NCI-H460 (cell line): ENCODE data around the gene C1QB. TPM values are rescaled to one million over a fixed set of nuclear protein-coding genes. Genes with fewer than 3 reads are reported as not detected.
A peak's percentile ranks its signal among the peaks of the same experiment; 100 is the strongest.
"Not testable (repeated sequence)": the region's sequence is repeated elsewhere in the genome, so short reads cannot be mapped to it uniquely, and the experiment has no call there.

Experiments used
- DNase-seq: peaks from one replicate; pipeline ENCODE4 v3.0.0-alpha.2; 2016; ENCODE audit warnings: low read depth; ENCODE audit errors: extremely low read depth
- total RNA-seq: library from RNA; depleted of rRNA; stranded (reverse); fragments of >200 nt; shearing (Covaris generic); gene quantifications from 2 replicates; pipeline ENCODE4 v1.2.3, GENCODE V29; 2014

Gene C1QB
- total RNA-seq, 1 experiment from 2014 or later, result not detected

DNA sequence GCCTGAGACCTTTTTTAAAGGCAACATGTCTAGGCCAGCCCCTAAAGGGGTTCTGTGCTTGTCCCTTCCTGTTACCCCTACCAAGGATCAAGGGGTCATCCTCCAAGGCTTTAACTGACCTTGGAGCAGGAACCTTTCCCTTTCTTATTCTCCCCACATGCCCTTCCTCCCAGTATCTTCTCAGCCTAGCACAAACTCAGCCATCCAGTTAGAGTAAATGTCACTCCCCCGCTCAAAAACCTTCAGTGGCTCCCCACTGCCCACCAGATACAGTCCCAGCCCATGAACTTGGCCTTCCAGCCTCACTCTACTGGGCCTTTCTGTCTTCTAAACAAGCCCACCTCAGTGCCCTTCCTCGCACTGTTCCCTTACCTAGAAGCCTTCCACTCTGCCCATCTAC is 8.8 kb downstream of the C1QB start:
- DNase-seq, result no peak

DNA sequence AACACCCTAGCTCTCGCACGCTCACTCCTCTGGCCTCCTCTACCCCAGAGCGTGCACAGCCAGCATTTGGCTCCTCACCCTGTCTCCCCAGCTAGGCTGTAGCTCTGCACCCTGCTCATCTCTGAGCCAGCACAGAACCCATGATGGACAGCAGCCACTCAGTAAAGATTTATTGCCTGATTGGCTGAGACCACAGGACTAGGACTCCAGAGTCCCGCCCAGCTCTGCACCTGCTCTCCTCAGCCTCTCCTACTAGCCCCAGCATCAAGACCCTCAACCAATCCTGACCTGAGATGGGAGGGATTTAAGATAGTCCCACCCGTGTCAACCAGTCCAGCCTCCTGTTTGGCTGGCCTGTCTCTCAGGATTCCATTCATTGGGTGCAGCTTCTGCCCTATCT is 9.3 kb downstream of the C1QB start:
- DNase-seq, result no peak

DNA sequence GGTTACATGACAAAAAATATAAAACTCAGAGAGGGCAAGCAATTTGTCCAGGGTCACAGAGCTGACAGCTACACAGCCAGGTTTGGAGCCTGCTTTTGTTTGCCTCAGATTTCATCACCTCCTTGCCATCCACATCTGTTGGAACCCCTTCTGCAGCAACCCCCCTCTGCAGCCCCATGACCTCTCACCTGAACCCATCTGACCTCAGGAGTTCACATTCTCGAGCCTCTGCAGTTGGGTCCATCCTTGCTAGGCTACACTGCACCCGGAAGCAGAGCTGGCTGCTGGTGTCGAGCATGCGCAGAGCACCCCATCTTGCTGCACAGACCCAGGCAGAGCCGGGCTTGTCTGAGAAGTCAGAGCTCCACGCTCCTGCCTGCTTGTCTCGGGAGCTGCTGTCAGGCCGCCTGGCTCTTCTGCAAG is 10.0 kb downstream of the C1QB start:
- DNase-seq, result no peak

DNA sequence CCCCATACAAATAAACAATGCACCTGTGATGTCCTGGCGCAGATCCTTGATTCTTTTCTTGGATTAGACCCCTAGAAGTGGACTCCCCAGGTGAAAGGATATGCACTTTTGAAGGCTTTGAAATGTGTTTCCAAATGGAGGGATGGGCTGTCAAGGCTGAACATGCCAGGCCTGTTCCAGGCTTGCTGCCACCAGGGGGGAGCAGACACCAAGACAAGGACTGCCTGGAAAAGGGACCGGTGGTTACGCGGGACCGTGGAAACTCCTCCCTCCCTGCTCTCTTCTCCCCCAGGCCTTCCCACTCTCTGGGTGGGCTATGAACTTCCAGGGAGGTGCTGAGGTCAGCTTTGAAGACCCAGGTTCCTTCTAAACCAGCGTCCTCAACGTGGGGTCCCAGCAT is 12.7 kb downstream of the C1QB start:
- DNase-seq, result peak; percentile 11

DNA sequence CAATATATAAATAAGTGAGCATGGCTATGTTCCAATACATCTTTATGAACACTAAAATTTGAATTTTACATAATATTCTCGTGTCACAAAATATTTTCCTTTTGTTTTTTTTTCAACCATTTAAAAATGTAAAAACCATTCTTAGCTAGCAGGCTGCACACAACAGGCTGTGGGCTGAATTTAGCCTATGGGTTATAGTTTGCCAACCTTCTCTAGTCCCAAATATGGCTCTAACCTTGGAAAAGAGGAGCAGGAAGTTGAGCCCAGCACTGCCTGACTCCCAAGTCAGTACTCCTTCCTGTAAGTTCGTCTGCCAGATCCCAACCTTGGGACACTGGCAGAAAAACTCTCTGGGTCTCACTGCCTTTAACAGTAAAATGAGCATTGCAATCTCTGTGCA is 13.4 kb downstream of the C1QB start:
- DNase-seq, result no peak

DNA sequence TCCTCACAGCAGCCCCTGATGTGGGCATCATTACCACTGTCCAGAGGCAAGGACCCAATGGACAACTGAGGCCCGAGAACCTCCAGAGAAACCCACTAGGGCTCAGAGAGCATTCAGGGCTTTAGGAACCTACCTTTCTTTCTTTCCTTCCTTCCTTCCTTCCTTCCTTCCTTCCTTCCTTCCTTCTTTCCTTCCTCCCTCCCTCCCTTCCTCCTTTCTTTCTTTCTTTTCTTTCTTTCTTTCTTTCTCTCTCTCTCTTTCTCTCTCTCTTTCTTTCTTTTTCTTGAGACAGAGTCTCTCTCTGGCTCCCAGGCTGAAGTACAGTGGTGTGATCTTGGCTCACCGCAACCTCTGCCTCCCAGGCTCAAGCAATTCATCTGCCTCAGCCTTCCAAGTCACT is 15.8 kb downstream of the C1QB start:
- not testable (repeated sequence) for DNase-seq

DNA sequence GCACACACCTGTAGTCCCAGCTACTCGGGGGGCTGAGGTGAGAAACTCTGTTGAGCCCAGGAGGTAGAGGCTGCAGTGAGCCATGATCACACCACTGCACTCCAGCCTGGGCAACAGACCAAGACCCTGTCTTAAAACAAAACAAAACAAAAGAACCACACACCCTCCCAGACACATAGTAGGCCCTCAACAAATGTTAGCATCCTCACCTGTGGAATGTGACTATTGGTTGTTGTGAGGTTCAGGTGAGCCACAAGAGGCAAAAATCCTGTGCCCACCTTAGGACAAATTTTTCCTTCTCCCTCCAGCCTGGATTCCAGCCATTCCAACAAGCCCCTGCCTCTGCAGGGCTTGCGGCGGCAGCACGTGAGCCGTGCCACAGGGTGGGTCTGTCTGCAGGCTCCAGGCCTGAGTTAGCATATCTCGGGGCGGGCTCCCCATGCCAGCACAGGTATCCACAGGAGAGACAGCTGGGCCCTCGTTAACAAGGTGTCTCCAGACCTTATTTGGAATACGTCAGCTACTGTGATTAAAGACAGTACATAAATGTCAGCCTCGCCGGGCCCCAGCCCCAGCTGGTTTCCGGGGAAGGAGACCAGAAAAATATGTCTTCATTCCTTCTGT is 17.4 kb downstream of the C1QB start:
- DNase-seq, result no peak

DNA sequence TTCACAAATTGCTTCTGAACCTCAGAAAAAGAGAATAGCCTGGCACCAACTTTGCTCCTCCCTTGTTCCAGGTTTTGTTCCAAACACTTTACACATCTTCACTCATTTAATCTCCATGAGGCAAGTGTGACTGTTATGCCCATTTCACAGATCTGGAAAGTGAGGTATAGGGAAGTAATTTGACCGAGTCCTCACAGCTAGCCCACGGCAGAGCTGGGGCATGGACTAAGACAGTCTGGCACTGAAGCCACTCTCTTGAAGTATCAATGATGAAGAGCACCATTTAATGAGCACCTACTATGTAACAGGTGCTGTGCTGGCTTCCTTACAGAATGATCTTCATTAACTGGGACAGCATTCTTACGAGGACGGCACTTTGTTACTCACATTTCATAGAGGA is 19.0 kb downstream of the C1QB start:
- no peak for DNase-seq

DNA sequence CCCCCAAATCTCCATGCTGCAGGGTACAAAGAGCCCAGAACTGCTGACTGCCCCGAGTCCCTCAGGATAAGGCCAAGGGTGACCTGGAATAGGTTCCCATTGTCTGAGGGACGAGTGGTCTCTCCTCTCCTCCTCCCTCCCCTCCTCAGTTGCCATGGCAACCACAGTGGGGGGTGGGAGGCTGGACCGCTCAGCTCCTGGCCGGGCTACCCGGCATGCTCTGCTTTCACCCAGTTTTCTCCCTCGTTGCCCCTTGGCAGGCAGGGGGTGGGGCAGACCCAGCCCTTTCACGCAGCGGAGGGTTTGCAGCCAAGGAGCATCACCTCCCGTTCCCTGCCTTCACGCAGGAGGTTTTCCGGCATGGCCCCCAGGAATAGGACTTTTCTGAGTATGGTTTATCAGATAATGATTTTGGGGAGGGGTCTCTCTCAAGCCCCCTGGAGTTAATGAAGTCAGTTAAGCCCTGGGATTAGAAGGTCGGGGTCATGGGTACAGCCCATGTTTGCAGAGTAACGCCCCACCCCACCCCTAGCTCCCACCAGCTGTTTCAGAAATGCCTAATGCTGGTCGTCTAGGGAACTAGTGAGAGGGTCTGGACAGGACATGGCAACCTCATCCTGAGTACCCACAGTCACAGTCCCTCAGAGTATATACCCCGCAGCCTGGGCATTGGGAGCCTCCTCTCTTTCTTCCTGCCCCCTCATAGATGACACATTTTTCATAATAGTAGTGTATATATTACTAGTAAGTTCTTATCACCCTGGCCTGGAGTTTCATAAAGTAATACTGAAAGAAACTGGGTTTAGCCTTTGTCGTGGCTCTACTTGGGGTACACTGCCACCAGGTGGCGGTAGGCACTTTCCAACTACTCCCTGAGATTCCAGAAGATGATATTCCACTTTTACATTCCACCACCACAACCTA is 20.7 kb downstream of the C1QB start:
- DNase-seq, result peak; percentile 26

DNA sequence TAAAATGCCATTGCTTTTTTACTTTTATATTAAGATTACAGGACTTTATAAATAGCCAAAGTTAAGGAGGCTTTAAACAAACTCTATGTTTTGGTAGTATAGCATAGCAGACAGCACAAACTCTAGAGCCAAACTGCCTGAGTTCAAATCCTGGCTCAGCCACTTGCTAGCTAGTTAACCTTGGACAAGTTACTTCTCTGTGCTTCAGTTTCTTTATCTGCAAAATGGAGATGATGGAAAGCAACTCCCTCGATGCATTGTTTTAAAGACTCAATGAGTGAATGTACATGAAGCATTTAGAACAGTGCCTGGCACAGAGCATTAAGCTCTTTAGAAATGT is 21.3 kb downstream of the C1QB start:
- no peak for DNase-seq

DNA sequence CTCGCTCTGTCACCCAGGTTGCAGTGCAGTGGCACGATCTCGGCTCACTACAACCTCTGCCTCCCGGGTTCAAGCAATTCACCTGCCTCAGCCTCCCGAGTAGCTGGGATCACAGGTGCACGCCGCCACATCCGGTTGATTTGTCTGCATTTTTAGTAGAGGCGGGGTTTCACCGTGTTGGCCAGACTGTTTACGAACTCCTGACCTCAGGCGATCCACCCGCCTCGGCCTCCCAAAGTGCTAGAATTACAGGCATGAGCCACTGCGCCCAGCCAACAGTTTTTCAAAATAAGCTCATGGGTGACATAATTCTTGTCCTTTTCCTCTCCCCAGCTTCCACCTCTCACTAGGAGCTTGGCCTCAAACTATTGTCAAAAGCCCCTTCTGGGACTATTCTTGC is 23.1 kb downstream of the C1QB start:
- not testable (repeated sequence) for DNase-seq

DNA sequence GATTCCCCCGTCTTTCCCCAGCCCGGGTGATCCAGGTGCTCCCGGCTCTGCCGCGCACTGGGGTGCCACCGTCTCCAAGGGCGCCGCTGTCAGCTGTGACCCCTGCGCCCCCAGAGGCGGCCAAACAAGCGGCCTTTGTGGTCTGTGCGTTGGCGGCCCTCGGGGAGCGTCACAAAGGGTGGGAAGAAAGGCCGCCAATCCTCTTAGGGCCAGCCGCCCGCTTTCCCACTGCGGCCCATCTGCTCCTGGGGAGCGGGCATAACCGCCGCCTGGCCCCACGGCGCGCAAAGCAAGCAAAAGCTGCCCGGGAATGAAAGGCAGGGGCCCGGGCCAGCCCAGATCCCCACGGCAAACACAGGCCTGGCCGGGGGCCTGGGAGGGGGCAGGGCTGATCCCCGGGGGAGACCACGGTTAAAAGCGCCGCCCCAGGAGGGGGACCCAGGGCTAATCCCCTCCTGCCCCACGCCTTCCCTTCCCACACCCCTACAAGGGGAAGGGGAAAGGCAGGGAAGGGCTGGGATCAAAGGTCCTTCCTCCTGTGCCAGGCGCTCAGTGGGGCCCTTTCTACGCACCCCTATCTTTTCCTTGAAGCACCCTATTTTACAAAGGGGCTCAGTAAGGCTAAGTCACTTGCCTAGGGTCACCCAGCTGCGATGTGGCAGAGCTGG is 24.0 kb downstream of the C1QB start:
- DNase-seq, result no peak

DNA sequence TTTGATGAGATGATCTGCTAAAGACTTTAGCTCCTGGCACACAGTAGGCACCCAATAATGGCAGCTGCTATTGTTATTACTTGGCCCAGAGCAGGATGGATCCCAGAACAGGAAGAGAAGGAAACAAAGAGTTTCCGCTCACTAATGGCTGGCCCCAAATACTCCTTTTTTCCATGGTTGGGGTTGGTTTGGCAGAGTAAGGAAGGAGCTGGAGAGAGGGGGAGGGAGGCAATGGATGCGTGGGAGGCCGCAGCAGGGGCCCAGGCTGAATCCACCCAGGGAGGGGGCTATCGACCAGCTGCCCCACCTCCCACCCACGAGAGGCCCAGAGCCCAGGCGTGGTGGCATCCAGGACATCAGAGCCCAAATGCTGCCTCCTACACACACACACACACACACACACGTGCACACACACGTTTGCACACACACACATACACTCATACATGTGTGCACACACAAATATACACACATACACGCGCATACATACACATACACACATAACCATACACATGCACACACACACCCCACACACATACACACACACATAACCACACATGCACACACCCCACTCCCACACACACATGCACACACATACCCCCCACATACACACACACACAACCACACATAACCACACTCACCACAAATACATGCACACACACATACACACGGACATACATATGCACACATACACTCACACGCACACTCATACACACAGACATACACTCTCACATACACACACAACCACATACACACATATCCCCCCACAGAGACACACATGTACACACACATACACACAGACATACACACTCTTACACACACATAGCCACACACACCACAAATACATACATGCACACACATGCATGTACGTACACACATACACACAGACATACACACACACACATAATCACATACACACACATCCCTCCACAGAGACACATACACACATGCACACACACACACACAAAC is 25.2 kb downstream of the C1QB start:
- DNase-seq, result no peak

DNA sequence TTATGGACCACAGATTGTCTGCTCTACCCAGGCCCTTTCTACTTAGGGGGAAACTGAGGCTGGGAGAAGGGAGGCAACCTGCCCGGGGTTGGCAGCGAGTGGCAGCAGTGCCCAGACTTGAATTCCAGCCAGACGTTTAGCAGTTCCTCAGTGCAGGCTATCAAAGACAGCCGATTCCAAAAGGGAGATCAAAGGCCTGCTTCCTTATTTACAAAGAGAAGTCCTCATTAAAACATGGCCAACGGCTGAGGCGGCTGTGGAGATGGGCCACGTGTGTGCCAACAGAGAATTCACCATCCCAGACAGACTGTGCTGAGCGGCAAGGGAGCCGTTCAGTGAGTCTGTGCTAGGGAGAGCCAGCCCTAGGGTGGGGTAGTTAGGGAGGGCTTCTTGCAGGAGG is 27.7 kb downstream of the C1QB start:
- no peak for DNase-seq

DNA sequence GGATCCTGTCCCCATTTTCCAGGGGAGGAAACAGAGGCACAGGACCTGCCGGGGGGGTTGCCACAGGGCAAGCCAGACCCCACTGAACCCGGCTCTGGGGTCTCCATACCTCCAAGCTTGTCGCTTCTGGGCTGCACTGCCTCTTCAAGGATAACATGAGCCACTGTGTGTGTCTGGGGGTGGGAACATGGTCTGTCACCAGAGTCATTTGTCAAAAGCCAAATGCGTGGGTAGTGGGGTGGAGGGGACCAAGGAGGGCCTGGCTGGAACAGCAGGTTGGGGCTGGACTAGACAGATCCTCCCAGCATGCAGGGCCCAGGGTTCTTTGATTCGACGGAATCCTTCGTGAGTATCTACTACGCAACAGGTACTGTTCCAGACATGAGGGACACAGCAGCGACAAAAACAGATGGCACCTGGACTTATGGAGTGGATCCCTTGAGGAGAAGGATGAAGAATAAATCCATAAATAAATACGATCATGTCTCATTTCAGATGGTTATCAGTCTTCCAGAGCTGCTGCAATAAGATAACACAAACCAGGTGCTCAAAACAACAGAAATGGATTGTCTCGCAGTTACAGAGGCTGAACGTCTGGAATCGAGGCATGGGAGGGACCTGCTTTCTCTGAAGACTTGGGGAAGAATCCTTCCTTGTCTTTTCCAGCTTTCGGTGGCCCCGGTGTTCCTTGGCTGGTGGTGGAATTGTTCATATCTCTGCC is 28.7 kb downstream of the C1QB start:
- DNase-seq, result no peak

DNA sequence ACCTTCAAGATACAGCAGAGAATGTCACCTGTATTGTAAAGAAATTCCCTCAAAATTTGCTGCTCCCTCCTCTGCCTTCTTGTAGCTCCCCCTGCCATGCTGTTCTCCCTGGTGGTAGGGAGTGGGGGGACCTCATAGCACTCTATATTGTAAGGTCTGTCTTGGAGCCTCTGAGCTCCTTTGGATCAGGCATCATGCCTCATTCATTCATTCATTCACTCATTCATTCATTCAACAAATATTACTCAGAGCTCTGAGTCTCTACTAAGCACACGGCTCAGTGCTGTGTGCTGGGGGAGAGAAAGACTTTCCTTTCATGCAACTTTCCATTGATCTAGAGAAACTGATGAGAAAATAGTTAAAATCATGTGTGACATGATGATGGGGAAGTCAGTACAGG is 30.5 kb downstream of the C1QB start:
- DNase-seq, result no peak

DNA sequence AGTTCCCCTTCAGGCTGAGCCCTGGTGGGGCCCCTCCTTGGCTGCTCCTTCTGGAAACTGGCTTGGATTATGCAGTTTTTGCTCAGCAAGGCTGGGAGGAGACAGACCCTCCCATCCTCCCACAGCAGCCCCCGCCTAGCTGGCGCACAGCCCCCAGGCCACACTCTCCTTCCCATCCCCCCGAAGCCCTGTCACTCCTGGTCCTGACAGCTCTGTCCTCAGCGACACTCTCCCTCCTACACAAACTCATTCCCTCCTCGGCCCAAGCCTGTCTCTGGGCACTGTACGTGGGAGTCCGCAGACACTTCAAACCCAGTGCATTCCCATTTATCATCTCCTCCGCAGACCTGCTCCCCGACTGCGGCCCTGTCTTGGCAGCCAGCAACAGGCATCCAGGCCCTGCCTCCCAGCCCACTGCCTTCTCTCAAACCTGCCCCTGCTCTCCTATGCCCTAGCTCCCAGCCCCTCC is 32.6 kb downstream of the C1QB start:
- no peak for DNase-seq

DNA sequence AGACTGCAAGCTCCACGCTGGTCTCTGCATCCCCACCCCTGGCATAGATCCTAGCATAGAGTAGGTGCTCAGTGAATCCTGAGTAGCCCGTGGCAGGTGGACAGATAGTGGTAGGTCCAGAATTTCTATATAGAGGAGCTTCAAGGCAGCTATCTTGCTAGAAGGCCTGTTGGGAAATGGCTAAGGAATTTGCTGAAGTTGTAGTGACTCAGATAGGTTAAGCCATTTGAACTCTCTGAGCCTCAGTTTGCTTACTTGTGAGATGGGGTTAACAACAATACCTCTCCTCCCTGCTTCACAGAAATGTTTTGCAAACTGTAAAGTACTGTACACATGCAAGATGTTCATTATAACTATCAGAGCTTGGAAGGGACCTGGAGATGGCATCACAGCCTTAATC is 34.2 kb downstream of the C1QB start:
- DNase-seq, result no peak

DNA sequence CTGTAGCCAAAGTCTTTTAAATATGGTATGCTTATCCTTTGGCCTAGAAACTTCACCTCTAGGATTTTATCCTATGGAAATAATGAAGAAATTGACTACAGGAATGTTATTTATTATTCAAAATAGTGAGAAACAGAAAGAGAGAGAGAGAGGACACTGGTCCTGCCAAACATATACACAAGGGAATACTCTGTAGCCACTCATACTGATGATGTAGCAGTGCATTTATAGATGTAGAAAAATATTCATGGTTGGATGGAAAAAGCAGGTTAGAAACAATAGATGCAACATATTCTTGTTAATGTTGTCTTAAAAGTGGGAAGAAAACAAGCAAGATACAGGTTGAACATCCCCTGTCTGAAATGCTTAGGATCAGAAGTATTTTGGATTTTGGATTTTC is 35.4 kb downstream of the C1QB start:
- DNase-seq, result no peak

DNA sequence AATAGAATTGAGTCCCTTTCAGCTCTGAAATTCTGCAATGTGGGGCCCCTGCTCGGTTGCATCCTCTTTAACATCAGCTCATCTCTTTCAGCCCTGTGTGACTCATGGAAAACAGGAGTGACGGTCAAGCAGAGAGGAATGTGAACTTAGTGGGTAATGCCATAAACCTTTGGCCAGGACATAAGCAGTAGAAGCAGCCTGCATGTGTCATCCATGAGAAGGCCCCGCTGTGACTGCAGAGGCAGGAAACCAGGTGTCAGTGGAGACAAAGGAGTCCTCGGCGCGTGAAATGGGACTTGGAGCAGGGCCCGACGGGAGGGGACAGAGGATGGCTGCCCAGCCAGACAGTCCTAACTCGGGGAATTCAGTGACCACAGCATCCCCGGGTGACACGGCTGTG is 36.5 kb downstream of the C1QB start:
- no peak for DNase-seq
